Panc1 (cell line): ENCODE measurements around the gene LRRC27. TPM values are rescaled to one million over a fixed set of nuclear protein-coding genes. Genes with fewer than 3 reads are reported as not detected.

Experiments
- total RNA-seq: library from RNA; stranded (reverse); gene quantifications from one replicate; pipeline ENCODE4 v1.2.1, GENCODE V29; 2021; ENCODE audit not compliant: unreplicated experiment

Gene LRRC27
- total RNA-seq, 1 experiment from 2014 or later = 15.7 TPM

Other genes with a start within 250 kb of the LRRC27 start
- 9.9 TPM for gene DPYSL4, start 145.2 kb upstream of the LRRC27 start, total RNA-seq
- 53.7 TPM for gene STK32C, start 24.2 kb upstream of the LRRC27 start, total RNA-seq
- gene PWWP2B, start 65.0 kb downstream of the LRRC27 start, total RNA-seq = 51.6 TPM
- 60.0 TPM for gene INPP5A, start 205.6 kb downstream of the LRRC27 start, total RNA-seq